Dedifferentiated amniotic fluid mesenchymal stem cell (primary cell): Measurements from ENCODE around the gene PSMD3.
A peak's percentile ranks its signal among the peaks of the same experiment; 100 is the strongest.

Source experiments
- DNase-seq: peaks from one replicate; pipeline ENCODE4 v3.0.0-alpha.2; 2016; ENCODE audit errors: extremely low spot score

Gene PSMD3

DNA sequence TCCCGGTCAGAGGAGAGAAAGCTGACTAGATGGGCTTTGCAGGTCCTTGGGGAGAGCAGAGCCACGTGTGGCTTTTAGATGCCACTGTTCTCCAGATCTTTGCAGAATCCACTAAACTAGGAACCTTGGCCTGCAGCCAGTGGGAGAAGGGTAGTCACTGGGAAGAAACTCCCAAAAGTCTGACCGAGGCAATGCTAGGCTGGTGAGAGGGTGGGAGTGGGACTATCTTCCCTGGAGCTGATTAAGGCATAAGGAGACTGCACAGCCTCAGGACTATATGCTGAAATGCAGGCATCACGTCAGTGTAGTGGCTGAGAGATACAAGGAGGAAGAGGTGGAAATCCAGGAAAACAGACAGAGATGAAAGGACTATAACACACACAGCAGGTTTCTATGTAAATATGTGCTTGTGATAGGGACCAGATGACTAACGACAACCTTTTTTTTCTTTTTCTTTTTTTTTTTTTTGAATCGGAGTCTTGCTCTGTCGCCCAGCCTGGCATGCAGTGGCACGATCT is 20.0 kb upstream of the PSMD3 start:
- no peak for DNase-seq

DNA sequence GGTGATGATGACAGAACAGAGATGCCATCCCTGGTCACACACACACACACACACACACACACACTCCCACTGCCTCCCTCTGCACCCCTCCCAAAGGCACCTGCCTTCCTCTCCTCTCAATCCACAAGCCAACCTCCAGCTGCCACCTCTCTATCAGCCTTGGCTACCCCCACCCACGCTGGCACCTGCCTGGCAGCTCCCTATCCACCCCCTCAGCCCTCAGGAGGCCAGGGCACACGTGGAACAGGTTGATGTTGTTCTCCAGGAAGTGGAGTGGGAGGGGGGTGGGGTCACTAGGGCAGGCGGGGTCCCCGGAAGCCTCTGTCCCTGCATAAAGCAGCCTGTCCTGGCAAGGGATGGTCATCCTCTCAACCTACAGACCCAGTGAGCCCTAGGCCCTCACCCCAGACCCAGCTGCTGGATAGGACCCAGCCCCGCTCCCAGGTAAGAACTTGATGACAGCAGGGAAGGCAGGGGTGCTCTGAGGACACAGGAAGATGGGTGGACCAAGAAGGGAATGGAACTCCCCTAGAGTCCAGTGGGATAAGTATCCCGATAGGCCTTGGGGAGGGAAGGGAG is 17.9 kb upstream of the PSMD3 start, which contains the start of gene GSDMA:
TSS of gene GSDMA (plus strand) at position 363 of the 579 bp plus-strand sequence. CDS start 2,684 bp downstream, outside the sequence.
- no peak for DNase-seq

DNA sequence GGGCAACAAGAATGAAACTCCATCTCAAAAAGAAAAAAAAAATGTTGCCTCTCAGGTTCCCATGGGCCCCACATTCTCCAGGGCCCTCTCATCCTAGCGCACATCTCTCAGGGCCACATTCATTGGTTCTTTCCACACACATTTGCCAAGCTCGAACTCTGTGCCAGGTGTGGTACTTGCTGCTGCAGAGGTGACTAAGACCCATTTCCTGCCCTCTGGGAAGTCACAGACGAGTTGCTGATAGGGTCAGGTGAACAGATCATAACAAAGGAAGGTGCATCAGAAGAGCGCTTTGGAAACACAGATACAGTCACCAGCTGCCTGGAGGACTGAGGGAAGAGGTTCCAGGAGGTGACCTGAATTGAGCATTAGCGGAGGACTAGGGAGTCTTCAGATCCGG is 16.8 kb upstream of the PSMD3 start:
- no peak for DNase-seq

GRCh38 chr17:39965017-39965699 is 15.4 kb upstream of the PSMD3 start:
- DNase-seq, result no peak

DNA sequence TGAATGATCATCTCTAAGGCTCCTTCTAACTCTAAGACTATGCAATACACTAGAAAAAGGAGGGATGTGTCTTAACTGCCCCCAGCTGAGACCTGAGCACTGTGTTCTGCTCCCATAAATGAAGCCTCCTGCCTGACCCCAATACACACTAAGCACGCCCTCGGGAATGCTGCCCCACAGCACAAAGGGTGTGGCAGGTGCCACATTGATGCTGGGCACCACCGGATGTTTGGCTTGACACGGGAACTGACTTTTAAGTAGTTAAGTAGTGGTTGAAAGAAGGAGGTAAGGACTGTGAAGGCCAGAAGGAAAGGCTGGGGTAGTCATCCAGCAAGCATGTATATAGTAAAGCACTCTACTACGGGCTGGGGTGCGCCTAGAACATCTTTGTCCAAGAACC is 13.8 kb upstream of the PSMD3 start:
- DNase-seq, result no peak

DNA sequence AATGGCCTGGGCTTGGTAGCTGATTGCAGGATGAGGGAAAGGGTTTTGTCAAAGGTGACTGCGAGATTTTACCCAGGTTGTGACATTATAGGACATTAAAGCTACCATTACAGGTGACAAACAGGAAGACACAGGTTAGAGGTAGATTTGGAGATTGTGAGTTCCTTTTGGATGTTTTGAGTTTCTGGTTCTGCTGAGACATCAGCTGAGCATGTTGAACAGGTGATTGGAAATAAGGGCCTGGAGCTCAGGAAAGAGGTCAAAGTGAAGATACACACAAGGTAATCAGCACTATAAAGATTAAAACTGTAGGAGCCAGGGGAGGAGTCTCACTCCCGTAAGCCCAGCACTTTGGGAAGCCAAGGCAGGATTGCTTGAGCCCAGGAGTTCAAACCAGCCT is 11.8 kb upstream of the PSMD3 start:
- no peak for DNase-seq

GRCh38 chr17:39969375-39969774 is 11.2 kb upstream of the PSMD3 start:
- DNase-seq, result no peak

DNA sequence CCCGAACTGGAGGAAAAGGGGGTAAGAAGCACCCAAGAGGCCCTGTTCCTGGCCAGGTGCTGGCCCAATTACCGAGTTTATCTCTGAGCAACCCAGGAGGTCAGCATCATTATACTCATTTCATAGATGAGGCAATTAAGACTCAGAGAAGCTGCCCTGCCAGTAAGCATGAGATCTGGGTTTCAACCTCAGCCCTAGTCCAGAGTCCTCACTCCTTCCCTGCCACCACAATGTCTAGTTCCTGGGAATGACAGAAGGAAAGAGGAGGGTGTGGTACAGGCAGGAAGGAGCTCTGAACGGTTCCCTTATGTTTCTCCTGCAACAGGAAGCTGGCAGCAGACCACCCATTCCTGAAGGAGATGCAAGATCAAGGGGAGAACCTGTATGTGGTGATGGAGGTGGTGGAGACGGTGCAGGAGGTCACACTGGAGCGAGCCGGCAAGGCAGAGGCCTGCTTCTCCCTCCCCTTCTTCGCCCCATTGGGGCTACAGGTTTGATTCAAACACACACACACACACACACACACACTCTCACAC is 10.4 kb upstream of the PSMD3 start:
- no peak for DNase-seq

DNA sequence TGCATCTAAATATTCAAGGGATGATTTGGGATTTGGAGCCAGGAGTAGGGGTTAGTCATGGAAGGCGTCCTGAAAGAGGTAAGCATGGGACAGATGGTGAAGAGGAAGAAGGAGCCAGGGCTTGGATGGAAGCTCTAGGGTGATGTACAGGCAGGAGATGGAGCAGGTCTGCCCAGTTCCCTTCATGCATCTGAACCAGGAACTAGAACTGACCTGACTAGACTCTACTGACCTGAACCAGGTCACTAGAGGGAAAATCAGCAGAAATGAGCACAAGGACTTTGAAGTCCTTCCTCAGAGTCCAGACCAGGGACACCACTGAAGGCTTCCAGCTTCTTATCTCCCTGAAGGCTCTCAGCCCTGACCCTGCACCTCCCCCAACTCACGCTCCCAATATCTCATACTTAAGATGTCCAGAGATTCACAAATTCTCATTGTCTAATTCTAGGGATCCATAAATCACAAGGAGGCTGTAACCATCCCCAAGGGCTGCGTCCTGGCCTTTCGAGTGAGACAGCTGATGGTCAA is 9.5 kb upstream of the PSMD3 start:
- DNase-seq, result no peak

DNA sequence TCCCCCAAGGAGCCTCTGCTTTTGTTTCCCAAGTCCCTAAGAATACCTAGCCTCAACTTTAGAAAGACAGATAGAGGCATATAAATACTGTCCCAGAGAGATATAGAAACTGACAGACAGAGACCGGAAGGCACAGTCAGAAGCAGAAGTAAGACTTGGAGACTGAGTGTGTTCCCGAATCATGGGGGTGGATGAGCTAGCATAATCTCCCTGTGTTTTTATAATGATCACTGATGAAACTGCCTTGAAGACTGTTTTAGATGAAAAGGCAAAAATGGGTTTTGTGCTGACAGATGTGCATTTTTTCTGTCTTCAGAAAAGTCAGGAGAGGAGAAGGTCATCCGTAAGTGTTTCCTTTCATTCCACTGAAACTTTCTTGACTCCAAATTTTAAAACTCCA is 8.3 kb upstream of the PSMD3 start:
- DNase-seq, result no peak

DNA sequence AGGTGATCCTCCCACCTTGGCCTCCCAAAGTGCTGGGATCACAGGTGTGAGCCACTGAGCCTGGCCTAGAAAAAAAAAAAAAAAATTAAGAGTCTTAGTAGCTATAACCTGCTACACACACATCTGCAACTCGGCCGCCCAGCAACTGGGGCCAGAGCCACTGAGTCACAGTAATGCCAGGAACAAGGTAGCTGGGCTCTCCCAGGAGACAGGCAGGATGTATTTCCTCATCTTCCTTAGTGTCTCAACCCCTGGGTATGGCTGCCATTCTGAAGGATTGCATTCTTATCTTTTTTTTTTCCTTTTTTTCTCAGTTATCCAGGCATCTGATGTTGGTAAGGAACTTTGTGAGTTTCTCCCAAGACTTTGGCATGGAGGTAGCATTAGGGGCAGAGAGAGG is 7.1 kb upstream of the PSMD3 start:
- no peak for DNase-seq

GRCh38 chr17:39974433-39974832 is 6.2 kb upstream of the PSMD3 start:
- DNase-seq, result no peak

GRCh38 chr17:39975801-39976200 is 4.8 kb upstream of the PSMD3 start:
- no peak for DNase-seq

DNA sequence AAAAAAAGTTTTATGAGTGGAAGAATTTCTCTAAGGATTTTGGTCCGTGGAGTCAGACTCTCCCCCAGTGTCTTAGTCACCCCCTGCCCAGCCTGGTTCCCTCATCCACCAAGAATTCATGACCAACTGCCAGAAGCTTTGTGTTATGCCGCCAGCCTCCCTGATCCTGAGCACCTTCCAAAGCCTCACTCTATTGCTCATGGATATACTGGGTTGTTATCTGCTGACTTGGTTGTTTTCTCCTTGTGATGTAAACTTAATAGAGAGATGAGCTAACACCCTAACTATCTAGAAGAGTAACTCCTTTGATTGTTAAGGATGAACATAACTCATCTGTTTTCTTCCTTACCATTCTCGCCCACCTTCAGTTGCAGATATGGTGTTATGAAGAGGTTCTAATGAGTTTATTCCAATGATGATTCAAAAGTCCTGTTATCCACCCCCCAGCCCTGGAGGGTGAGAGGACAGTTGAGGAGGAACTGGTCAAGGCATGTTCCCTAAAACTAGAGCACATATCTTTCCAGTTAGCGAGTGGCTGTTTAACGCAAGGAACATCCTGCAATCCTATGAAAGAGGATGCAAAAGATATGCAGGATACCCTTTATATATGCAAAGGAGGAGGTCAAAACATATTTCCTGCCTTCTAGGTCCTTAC is 1.5 kb upstream of the PSMD3 start:
- DNase-seq, result peak; percentile 60

DNA sequence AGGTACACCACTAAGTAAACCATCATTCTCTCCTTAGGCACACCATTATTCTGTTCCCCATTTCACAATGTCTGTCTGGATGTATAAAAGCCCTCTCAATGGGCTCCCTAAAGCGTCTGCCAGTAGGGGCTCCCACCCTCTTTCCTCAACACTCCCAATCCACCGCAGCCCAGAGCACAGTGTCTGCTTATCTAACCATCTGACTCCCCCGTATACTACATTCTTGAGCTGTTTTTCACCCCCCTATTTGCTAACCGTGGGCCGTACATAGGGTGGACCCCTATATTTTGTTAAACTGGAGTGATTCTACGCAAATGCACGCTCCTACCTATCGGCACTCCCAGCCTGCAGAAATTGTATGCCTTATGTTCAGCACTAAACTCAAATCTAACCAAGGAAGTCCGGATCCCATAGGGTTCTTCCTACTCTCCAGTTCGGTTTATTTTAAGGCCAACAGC is 685 bp upstream of the PSMD3 start:
- no peak for DNase-seq

DNA sequence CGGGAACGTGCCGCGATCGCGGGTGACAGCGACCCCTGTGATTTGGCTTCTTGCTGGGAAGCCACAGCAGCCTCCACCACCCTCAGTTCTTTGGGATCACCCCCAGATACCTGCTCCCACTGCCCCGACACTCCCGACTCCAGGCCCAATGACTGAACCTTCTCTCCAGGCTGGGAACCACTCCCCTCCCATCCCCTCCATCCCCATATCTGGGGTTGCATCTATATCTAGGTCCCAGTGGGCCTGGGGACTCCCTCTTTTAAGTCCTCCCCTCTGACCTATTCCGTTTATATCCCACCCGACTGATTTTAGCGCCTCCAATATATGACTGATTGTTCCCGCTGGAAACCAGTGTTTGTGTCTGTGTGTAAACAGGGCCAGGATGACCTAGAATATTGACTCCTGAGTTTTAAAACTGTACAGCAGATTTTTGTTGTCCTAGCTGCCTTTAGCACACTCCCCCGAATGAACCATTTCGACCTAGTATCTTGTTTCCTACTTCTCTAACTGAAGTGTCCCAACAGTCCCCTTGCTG is 667 bp downstream of the PSMD3 start:
- no peak for DNase-seq

DNA sequence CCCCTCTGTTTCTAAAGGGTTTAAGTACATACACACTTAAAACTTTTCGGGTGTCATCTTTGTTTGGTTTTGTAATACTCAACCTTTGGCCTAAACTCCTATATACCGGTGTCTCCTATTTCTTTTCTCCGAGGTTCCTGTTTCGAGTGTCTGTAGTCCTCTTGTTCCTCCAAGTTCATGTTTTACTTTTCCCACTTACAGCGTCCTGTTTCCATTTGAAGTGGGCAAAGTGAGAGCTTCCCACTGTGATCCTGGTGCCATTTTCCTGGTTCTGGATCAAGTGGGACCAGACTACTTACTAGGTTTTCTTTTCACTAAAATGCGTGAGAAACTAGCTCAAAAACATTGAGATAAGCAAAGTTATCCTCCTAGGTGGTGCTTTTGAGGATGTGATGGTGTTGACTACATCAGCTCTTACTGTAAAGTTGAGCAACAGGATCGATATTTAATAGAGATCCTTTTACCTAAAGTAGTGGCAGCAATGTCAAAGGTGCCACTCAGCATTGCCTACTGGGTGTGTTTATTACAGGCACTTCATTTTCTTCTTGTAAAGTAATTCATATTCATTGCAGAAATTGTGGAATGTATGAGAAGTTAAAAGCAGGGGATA is 1.3 kb downstream of the PSMD3 start:
- no peak for DNase-seq

DNA sequence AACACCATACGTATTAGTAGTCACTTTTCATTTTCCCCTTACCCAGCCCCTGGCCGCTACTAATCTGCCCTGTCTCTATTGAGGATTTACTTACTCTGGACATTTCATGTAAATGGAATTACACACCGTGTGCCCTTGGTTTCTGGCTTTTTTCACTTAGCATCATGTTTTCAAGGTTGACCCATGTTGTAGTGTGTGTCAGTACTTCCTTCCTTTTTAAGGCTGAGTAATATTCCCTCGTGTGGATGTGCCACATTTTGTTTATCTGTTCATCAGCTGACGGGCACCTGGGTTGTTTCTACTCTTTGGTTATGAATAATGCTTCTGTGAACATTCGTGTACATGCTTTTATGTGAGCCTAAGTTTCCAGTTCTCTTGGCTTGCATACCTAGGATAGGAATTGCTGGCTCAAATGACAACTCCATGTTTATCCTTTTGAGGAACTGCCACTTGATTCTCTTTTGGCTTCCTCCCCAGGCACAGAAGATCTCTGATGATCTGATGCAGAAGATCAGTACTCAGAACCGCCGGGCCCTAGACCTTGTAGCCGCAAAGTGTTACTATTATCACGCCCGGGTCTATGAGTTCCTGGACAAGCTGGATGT is 7.7 kb downstream of the PSMD3 start:
- DNase-seq, result no peak

- no peak for DNase-seq
These were observed 13.8 kb downstream of the PSMD3 start for GRCh38 chr17:39994448-39994847.

- no peak for DNase-seq
These were observed 14.8 kb downstream of the PSMD3 start for GRCh38 chr17:39995438-39995837.

DNA sequence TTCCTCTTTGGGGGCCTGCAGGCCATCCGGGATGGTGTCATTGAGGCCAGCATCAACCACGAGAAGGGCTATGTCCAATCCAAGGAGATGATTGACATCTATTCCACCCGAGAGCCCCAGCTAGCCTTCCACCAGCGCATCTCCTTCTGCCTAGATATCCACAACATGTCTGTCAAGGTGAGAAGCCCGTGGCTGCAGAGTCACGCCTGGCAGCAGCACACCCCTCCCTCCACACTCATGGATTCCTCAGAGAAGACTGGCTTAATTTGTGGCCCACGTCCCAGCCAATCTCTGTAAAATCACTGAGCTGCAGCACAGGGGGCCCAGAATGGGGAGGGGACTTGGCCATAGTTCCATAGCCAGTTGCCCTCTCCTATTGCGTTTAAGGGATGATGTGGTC is 15.6 kb downstream of the PSMD3 start:
- DNase-seq, result no peak
